ENCODE results near the gene BRD7. TPM values are rescaled to one million over a fixed set of nuclear protein-coding genes. Genes with fewer than 3 reads are reported as not detected.

BRD7 gene
- total and polyA plus RNA-seq, 12 donors = 31.4 to 50.9 (median 42.7) TPM

DNA sequence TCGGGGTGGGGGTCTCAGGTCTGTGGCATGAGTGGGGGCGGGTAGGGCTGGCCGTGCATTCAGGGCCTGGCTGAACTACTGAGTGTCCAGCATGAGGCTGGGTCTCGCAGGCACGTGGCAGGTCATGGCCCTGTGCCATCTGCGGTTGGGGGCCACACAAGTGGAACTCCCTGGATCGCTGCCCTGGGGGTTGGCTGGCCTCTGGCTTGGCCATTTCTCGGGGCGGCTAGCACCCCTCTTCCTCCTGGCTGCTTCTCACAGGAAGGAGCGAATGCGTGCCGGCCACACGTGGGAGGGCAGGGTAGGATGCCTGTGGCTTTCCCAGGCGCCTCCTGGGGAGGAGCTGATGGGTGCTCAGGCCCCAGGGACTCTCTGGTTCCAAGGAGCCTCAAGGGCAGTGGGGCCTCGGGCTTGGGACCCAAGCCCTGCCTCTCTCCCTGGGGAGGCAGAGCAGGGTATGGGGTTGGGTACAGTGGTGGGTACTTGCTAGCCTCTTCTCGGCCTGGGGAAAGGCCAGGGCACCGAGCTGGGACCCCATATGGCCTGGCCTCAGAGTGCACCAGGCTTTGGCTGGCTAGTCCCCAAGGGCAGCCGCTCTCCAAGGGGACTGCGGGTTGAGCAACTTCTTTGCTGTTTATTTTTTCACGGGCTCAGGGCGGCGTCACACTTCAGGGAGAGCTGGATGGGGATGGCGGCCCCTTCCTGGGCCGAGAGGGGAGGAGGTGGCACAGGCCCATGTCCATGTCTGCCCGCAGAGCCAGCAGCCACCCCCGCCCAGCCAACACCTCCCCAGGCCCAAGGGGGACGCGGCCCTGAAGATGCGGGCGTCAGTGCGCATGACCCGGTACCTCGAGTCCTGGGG lies 65.0 kb downstream of the BRD7 start:
- DNase-seq (no peak), ATAC-seq (no peak)
- no peak overlapping the region for H3K4me3 ChIP-seq
- 85 to 88% methylated on average over 33 of the region's 33 CpGs for whole genome bisulfite sequencing, 2 donors
- no peak for TF ChIP-seq CTCF (IDR thresholded peaks at IDR 0.05)
- no peak overlapping the region for H3K27ac ChIP-seq
- H3K36me3 ChIP-seq = peaks cover 0 to 97% (median 0%) of the 10 kb centered on the region in 9 donors
- no peaks in the 10 kb centered on the region for H3K9me3 ChIP-seq
- intact Hi-C loops (cut with DNase I) = no loop called here
- no peaks in the 10 kb centered on the region for H3K27me3 ChIP-seq
- no peaks in the 10 kb centered on the region for H3K4me1 ChIP-seq

- DNase-seq (no peak), ATAC-seq (no peak)
- H3K27me3 ChIP-seq = no peaks in the 10 kb centered on the region
- no peak overlapping the region for H3K4me3 ChIP-seq
- peaks cover 0 to 97% (median 0%) of the 10 kb centered on the region in 9 donors for H3K36me3 ChIP-seq
- no peaks in the 10 kb centered on the region for H3K4me1 ChIP-seq
- 81 to 83% methylated on average over 11 of the region's 11 CpGs for WGBS, 2 donors
- no peak for TF ChIP-seq CTCF (IDR thresholded peaks at IDR 0.05)
- no peak overlapping the region for H3K27ac ChIP-seq
- intact Hi-C loops (cut with DNase I) = no loop called here
- H3K9me3 ChIP-seq = no peaks in the 10 kb centered on the region
Observed at GRCh38 chr16:50303041-50303604, 65.7 kb downstream of the BRD7 start.

DNA sequence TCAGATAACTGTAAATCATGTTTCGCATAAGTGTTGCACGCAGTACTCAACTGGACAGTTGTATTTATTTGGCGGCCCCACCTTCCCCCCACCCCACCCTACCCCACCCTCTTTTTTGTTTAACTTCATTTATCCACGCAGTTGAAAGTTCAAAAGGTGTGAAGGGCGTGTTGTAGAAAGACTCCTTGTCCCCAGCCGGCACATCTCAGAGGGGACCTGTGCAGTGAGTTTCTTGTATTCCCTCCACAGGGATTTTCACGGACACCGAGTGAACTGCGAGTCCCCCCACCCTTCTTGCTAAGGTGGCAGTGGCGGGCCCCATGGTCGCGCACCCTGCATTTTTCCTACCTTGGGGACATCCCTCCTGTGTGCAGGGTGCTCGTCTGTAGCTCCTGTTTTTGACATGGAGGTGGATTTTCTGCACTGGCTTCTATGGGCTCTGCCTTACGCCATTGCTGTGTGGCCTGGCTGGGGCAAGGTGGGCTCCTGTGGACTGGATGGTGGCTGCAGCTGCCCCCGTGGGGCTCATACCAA lies 66.2 kb downstream of the BRD7 start:
- no peaks in the 10 kb centered on the region for H3K27me3 ChIP-seq
- intact Hi-C loops (cut with DNase I) = no loop called here
- WGBS, 2 donors = 91 to 93% methylated on average over 15 of the region's 15 CpGs
- H3K4me1 ChIP-seq = peaks cover 0 to 3% (median 0%) of the 10 kb centered on the region in 9 donors
- peaks cover 0 to 100% (median 0%) of the 10 kb centered on the region in 9 donors for H3K36me3 ChIP-seq
- no peak overlapping the region for H3K27ac ChIP-seq
- H3K4me3 ChIP-seq = no peak overlapping the region
- DNase-seq (no peak), ATAC-seq (no peak)
- no peaks in the 10 kb centered on the region for H3K9me3 ChIP-seq
- no peak for TF ChIP-seq CTCF (IDR thresholded peaks at IDR 0.05)

- H3K27ac ChIP-seq = peak overlapping the region in 1 of 10 donors; percentile 31
- no peak for DNase-seq
- peaks cover 0 to 7% (median 0%) of the 10 kb centered on the region in 9 donors for H3K4me1 ChIP-seq
- TF ChIP-seq CTCF (IDR thresholded peaks at IDR 0.05) = no peak
- 81 to 85% methylated on average over 21 of the region's 21 CpGs for WGBS, 2 donors
- H3K36me3 ChIP-seq = peaks cover 0 to 100% (median 0%) of the 10 kb centered on the region in 9 donors
- intact Hi-C loops (cut with DNase I) = no loop called here
- H3K9me3 ChIP-seq = no peaks in the 10 kb centered on the region
- no peak overlapping the region for H3K4me3 ChIP-seq
- ATAC-seq = peak in 1 of 8 donors; percentile 39
- H3K27me3 ChIP-seq = no peaks in the 10 kb centered on the region
Observed at GRCh38 chr16:50301626-50302471, 66.9 kb downstream of the BRD7 start.

All from heart right ventricle (tissue), 16 donors.